Fibroblast of villous mesenchyme (primary cell): ENCODE results near the gene BICD1. TPM values are rescaled to one million over a fixed set of nuclear protein-coding genes. Genes with fewer than 3 reads are reported as not detected.
A peak's percentile ranks its signal among the peaks of the same experiment; 100 is the strongest.

Source experiments
- DNase-seq: peaks from one replicate; pipeline ENCODE4 v3.0.0-alpha.2; 2010; ENCODE audit warnings: low read depth
- H3K4me3 ChIP-seq: 2 replicates; pipeline ENCODE4 v1.5.1; 2011; ENCODE audit warnings: low read depth, mild to moderate bottlenecking, low read length
- total RNA-seq: library from RNA; depleted of rRNA; stranded (reverse); fragments of >200 nt; gene quantifications from 2 replicates; pipeline ENCODE4 v1.2.3, GENCODE V29; 2012
- TF ChIP-seq, protein P1 (sequence below): IDR thresholded peaks from 2 replicates; pipeline ENCODE4 v1.5.1; 2012; ENCODE audit warnings: low read depth, mild to moderate bottlenecking, low read length; ENCODE audit not compliant: insufficient read depth

BICD1 gene
- total RNA-seq, 1 donor, result 24.6 TPM

DNA sequence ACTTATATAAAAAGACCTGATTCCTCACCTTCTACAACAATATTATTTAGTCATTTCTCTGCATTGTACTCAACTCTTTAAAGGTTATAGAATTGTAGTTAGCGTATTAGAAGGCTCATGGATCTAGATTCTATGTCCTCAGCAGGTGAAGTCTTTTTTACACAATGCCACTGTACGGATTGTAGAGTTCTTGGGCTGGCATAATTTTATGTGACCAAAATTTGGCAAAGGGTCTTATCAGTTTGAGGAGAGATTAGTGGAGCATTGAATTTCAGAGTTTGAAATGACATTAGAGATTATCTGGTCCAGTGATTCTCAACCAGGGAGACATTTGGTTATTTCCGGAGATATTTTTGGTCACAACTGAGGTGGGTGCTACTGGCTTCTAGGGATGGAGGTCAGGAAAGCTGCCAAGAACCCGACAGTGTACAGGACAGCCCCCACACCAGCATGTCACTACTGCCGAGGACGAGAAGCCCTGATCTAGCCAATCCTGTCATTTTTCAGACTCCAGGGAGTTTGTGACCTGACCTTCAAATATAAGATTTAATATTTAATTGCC, 63.9 kb downstream of the BICD1 start:
- no peak for DNase-seq
- TF ChIP-seq, protein P1, sequence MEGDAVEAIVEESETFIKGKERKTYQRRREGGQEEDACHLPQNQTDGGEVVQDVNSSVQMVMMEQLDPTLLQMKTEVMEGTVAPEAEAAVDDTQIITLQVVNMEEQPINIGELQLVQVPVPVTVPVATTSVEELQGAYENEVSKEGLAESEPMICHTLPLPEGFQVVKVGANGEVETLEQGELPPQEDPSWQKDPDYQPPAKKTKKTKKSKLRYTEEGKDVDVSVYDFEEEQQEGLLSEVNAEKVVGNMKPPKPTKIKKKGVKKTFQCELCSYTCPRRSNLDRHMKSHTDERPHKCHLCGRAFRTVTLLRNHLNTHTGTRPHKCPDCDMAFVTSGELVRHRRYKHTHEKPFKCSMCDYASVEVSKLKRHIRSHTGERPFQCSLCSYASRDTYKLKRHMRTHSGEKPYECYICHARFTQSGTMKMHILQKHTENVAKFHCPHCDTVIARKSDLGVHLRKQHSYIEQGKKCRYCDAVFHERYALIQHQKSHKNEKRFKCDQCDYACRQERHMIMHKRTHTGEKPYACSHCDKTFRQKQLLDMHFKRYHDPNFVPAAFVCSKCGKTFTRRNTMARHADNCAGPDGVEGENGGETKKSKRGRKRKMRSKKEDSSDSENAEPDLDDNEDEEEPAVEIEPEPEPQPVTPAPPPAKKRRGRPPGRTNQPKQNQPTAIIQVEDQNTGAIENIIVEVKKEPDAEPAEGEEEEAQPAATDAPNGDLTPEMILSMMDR, result no peak
- no peak overlapping the region for H3K4me3 ChIP-seq

DNA sequence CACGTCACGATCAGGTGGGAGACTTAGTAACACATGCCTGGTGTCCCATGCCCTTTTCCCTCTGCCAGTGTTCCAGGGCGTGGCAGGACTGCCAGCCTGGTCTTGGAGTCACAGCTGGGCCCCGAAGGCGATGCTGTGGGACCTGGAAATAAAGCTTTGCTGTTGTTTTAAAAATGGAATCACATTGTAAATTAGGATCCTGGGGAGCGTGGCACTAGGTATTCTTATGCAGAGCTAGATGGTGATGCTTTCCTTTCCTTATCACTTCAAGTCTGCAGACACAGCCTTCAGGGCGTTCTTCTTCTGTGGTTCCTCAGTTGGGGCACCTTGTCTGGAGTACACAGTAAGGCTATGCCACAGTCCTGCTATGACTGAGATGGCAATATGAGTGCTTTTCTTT, 64.6 kb downstream of the BICD1 start:
- DNase-seq, result no peak
- TF ChIP-seq, protein P1, result no peak
- H3K4me3 ChIP-seq, result no peak overlapping the region

DNA sequence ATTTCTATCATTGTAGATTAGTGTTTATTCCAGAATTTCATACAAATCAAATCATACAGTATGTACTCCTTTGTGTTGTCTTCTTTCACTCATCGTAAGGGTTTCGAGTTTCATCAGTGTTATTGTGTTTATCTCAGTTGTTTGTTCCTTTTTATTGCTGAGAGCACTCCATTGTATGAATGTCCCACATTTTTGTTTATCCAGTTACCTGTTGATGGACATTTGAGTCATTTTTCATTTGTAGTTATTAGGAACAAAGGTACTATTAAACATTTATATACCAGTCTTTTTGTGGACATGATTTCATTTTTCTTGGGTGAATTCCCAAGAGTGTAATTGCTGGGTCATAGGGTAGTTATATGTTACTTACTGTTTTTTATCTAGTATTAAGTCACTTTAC, 70.0 kb downstream of the BICD1 start:
- H3K4me3 ChIP-seq, result no peak overlapping the region
- DNase-seq, result no peak
- TF ChIP-seq, protein P1, result no peak

DNA sequence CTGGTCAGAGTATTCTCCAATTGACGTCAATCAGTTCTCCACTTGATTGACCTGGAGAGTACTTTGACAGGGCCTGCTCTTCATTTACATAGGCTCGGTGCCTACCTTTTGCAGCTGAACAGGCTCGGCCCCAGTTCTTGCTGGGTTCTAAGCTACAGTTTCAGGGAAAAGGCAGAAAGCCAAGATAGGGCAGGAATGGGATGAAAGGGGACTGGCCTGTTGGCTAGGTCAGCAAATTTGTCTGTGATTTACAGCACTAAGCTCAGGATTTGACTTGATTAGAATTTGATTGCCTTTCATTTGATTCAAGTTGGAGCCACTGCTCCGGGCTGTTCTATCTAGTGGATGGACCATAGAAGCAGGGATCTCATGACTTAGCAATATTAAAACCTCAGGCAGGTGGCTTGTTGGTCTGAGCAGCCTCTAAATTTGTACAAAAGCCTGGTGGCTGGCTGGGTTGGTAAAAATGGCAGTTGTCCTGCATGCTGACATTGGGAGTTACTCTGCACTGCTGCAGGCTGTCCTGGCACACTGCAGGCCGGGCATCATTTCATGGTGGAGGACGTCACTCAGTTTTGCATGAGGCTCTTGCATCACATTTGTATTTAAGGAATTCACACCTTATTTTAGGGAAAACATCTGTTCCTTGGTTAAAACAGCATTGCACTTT, 71.8 kb downstream of the BICD1 start:
- DNase-seq, result no peak
- no peak overlapping the region for H3K4me3 ChIP-seq
- TF ChIP-seq, protein P1, result no peak

DNA sequence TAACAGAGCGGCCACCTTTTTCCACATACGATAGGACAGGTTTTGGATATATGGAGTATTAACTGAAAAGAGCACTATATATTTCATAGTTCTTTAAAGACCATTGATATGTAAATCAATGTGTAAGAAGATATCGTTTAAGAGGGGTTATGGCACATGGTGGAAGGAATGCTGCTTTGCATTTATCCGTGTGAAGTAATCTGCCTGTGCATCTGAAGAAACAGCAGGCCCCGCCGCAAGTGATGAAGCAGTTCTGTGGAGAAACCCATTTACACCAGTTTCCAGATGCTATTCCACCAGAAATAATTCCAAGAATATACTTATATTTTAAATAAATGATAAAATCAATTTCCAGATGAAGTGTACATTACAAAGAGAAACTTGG, 72.4 kb downstream of the BICD1 start:
- no peak overlapping the region for H3K4me3 ChIP-seq
- no peak for DNase-seq
- TF ChIP-seq, protein P1, result no peak

DNA sequence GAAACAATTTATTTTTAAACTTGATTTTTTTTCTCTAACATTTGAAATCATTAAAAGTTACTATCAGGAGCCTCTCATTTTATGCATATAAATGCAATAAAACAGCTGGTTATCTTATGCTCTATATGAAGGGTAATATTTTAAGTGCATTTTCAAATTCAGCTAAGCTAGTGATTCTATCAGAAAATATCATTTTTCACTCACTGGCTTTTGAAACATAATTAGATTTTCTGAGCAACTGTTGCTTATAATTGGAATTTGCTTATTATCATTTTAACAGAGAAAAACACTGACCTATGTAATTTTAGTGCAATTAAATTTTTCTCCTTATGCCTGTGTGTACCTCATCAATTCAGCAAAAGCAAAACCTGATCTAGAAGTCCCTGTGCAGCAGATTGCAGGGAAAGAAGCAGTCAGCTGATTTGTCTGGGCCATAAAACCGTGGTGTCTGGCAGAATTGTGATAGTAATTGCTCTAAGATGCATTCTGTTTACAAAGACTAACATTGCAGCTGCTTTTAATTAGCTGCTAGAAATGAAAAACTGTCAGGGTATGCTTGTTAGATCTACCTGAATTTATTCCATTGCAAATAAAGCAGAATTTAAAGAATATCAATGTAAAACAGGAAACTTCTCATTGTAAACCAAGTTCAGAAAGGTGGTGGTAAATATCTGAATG, 75.0 kb downstream of the BICD1 start:
- H3K4me3 ChIP-seq, result no peak overlapping the region
- peak; percentile 85 for DNase-seq
- TF ChIP-seq, protein P1, result no peak
